ENCODE results near the gene CPS1.

DNA sequence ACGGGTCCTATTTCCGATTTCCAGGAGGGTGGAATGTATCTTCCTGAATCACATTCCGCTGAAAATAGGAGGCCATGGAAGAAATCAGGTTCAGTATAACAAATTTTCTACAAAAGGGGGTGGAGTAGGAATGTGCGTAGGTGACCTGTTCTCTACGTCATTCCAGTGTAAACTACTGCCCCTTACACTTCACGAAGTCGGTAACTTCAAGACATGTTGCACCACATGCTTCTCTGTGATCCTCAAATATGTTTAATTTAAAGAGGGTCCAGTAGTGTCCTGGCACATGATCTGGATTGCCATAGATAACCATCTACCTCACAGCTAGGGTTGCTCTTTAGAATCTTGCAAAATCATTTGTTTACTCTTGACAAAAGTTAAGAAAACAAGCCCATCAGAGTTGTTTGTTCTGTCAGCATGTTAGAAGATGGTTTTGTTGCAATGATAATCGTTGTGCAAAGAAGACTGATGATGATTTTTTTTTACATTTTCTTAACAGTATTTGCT is 7.5 kb upstream of the CPS1 start:
- TF ChIP-seq, protein P1, sequence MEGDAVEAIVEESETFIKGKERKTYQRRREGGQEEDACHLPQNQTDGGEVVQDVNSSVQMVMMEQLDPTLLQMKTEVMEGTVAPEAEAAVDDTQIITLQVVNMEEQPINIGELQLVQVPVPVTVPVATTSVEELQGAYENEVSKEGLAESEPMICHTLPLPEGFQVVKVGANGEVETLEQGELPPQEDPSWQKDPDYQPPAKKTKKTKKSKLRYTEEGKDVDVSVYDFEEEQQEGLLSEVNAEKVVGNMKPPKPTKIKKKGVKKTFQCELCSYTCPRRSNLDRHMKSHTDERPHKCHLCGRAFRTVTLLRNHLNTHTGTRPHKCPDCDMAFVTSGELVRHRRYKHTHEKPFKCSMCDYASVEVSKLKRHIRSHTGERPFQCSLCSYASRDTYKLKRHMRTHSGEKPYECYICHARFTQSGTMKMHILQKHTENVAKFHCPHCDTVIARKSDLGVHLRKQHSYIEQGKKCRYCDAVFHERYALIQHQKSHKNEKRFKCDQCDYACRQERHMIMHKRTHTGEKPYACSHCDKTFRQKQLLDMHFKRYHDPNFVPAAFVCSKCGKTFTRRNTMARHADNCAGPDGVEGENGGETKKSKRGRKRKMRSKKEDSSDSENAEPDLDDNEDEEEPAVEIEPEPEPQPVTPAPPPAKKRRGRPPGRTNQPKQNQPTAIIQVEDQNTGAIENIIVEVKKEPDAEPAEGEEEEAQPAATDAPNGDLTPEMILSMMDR (IDR thresholded peaks at IDR 0.05 in 8 of 11, conservative IDR thresholded peaks at IDR 0.05 in 3 of 11): no peak
- TF ChIP-seq POLR2A (IDR thresholded peaks at IDR 0.05): no peak
